NCI-H82 treated with DMSO at 0.1 percent for 48 hours (cell line): ENCODE results near the gene NR2F1.
"Not testable (repeated sequence)": the region's sequence is repeated elsewhere in the genome, so short reads cannot be mapped to it uniquely, and the experiment has no call there.

Experiments used
- DNase-seq: peaks from one replicate; lab custom pipeline; 2025; ENCODE audit not compliant: unreplicated experiment; lab: John Stamatoyannopoulos, UW

NR2F1 gene

GRCh38 chr5:93582677-93583438 is at the start of gene NR2F1:
NR2F1 (plus strand) TSS chr5:93583222; CDS start chr5:93585024, 1,802 bp downstream.
- peak; percentile 33 for DNase-seq

DNA sequence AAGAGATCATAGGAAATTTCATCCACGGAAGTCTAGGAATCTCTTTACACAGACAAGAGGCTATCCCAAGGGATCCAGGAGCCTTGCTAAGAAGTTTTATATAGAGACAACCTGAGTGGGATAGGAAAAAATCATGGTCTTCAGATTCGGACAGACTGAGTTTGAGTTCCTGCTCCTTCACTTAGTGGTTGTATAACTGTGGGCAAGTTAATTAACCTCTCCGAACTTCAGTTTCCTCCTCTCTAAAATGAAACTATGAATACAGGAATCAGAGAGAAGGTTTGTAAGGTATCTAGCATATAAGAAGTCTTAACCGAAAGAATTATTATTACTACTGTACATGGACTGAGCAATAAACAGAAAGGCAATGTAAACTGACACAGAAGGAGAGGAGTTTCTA is 37.1 kb upstream of the NR2F1 start:
- no peak for DNase-seq

DNA sequence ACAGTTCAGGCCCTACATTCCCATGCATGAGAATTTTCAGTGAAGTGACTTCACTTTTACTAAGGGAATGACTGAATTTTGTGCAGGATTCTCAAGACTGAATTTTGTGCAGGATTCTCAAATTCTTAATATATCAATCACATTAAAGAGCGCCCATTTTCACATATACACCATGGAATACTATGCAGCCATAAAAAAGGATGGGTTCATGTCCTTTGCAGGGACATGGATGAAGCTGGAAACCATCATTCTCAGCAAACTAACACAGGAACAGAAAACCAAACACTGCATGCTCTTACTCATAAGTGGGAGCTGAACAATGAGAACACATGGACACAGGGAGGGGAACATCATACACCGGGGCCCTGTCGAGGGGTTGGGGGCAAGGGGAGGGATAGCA is 33.4 kb upstream of the NR2F1 start:
- not testable (repeated sequence) for DNase-seq

- no peak for DNase-seq
These were observed 25.9 kb upstream of the NR2F1 start for GRCh38 chr5:93557021-93557604.

DNA sequence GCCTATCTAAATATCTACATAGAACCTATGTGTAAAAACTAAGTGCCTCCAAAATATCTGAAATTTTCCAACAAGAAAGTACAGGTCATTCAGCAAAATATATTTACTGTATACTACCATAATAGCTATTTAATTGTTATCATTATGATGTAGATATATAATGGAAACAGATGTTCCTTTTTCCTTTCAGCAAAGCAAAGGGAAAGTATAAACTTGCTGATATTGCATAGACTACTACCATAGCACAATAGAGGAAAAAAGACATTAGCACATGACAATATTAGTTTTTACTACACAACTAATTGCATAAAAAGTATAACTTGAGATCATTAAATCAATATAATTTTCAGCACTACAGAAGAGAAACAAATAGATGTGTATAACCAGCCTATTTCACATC is 16.9 kb upstream of the NR2F1 start:
- no peak for DNase-seq

GRCh38 chr5:93567424-93567823 is 15.6 kb upstream of the NR2F1 start:
- DNase-seq = no peak

DNA sequence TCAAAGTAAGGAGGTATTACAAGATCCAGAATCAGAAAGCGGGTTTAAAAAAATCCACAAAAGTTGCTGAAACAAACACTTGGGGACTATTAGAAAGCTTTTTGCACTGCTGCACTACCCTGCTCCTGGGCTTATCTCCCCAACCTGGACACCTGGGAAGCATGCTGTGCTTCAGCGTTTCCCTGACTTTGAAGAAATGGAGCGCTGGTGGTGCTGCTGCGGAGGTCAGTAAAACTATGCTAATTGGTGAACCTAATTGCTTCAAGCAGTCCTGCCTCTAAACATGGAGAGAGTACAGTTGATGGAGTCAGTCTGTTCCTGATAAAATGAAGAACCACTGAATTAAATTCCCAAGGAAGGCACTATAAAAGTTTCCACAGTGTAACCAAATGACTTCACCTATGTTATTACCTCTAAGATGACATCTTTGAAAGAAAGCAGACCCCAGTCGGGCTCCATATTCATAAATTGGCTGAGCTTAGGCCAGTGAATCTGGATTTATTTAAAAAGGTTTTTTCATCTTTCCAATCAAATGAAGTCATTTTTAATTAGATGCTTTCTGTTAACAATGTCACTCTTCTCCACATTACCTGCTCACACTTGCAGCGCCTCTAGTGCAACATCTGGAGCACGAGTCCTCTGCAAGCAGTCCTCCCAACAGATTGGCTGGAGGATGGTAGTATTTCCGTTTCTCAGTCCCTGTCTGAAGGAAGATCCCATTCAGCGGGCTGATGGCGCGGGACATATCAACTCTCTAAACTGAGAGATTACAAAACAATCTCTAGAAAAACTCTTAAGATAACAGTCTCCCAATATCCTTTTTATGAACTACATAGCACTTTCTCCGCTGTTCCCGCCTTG is 13.5 kb upstream of the NR2F1 start:
- DNase-seq = no peak

DNA sequence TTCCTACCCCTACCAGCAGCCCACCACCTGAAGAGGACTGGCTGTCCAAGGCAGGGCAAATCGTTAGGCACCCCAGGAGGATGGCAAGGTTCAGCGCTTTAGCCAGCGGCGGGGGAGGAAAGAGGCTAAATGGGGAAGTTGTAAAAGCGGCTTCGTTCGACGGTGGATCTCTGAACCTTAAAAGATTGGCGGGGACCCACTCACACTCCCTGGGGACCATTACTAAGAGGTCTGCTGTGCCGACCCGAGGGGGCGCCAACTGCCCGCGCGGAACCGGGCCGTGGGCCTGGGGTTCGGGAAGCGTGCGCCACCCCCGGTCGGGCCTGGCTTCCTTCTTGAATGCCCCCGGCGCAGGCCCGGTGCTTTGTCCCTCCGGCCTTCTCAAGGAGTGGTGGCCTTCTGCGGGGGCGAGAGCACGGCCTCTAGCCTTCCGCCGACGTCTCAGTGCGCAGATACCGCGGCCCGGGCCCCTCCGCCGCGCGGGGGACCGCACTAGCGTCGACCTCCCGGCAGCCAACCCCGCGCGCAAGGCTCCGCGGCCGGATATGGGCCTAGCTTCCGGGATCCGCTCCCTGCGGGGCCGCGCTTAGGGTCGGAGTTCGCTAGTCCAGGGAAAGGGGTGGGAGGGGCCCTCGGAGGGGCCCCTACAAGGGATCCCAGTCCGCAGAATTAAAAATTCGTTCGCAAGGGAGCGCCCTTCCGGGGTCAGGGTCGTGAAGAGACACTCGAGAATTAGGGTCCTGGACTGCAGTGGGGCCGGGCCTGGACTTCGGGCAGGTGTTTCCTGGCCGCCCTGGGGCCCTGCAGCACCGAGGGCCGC is 12.5 kb upstream of the NR2F1 start:
- no peak for DNase-seq

DNA sequence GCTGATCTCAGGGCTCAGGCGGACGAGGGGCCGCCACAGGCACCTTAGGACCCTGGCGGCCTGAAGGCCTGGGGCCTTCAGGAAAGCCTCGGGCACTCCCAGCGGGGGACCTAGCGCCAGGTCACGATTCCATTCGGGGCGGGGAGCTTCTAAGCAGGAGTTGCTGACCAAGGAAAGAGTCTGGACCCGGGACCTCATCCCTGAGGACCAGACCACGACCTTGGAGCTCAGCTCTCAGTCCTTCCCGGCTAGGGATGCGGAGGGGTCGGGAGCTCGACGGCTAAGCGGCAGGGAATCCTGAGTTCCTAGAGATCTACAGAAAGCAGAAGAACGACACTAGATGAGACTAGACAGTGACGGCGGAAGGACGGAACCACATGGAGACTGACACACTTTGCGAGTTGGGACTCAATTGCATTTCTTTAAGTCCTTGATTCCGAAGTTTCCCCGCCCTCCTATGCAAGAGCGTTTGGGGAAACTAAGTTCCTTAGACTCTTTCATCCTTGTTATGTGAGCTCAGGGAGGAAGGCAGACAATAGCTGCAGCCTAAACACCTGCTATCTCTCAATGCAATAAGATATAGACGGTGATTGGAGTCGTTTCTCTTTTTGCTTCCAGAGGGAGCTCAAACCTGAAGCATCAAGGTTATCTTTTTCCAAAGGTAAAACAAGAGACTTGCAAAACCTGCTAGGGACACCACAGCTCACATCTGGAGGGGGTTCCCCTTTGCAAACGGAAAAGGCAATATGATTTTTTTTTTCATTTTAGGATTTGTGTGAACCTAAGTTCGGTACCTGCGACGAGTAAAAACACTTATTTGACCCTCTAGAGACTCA is 11.7 kb upstream of the NR2F1 start:
- DNase-seq = no peak

- no peak for DNase-seq
These were observed 10.9 kb upstream of the NR2F1 start for GRCh38 chr5:93572101-93572607.

DNA sequence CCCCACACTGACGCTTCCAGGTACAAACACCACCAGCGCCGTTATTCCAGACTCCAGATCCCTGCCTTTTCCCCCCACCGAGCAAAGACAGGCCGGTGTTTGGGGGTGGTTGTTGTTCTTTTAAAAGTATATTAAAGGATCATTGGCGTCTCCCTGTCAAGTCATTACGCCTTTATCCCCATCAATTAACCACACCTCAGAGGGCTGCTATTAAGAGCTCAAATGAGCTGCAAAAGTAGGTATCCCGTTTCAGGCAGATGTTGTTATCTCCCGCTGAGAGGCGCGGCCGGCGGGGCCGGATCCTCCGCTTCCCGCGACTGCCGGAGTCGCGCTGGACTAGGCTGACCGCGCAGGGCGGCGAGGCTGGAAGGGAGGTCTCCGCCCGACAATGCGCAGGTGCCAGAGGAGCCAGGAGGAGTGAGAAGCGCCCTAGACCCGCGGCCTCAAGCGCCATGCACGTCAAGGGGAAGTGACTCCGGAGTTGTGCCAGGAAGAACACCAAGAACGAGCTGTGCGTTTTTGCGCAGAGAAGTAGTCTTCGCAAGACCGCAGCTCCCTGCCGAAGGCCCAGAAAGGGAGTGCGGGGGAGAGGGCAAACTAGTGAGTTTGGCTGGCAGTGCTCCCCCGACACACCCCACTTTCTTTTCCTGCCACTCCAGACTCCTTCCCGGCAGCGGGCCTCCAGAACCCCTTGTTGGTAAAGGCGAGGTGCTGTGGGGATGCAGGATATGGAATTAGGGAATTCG is 10.2 kb upstream of the NR2F1 start:
- DNase-seq = peak; percentile 85

DNA sequence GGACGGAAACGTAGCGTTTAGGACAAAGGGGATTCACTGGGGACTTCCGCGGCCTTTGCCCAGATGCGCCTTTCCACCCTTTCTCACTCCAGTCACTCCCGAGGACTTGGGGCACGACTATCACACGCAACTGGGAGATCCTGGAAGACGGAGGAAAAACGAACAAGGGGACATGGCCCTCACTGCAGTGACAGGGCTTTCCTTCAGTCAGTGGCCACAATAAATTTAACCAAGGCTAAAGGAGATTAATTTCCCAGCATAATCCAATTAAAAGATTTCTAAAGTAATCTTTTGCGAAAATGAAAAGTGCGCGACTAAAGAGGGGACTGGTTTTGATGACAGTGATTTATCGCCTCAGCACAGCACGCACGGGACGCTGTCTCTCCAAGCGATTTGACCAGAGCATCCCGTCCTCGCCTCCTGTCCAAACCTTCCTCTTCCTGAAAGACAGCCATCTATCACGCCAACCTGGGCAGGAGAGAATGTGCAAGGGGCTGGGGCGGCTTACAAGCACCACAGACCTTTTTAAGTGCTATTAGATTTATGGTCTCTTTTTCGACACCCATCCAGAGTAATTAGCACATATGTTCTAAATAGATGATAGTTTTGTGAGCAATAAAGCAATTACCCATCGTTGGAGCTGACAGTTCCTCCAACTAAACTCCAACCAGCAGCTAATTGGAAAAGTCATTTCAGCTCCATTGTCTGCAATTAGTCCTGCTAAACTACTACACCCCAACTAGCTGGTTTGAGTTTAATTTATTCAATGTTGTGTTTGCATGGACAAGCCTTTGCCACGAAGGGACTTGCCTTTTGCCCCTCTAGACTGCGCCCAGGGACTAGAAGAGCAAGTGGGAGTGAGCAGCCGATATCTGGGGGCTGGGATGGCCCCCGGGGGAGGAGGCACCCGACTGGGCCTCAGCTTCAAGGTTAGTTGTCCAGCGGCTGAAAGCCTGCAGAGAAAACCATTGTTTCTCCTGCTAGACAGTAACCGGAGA is 9.4 kb upstream of the NR2F1 start:
- DNase-seq = peak; percentile 52

DNA sequence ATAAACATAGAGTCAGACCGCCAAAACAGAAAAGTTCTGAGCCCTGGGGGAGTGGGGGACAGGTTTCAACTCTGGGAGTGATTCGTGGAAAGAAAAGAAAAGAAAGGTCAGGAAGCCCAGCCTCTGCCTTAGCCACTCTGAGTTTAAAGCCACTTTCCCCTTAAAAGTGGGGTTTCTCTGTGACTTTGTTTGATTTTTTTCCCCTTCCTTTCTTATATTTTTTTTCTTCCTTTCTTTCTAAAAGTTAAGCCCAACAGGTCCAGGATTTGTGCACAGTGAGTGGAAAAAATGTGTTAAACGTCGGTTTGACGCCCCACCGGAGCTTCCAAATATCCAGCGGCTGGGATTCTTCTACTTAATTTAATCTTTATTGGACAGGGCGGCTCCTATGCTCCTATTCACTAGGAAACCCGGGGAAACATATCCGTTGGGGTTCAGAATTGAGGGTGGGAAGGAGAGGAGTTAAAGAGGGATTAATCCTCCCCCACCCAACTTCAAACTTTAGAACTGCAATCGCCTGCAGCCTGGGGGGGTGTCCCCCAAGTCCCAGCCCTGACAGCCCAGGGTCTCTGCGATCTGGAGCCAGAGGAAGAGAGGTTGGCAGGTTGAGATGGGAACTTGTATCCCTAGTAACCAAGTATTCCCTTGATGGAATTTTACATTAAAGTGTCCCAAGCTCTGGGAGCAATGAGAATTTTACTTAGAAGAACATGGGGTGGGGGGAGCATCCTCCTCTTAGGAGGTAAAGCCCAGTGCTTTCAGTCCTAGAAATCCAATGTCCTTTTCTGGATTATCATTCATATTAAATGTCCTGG is 8.3 kb upstream of the NR2F1 start:
- no peak for DNase-seq

GRCh38 chr5:93575461-93576414 is 7.3 kb upstream of the NR2F1 start:
- DNase-seq = no peak

DNA sequence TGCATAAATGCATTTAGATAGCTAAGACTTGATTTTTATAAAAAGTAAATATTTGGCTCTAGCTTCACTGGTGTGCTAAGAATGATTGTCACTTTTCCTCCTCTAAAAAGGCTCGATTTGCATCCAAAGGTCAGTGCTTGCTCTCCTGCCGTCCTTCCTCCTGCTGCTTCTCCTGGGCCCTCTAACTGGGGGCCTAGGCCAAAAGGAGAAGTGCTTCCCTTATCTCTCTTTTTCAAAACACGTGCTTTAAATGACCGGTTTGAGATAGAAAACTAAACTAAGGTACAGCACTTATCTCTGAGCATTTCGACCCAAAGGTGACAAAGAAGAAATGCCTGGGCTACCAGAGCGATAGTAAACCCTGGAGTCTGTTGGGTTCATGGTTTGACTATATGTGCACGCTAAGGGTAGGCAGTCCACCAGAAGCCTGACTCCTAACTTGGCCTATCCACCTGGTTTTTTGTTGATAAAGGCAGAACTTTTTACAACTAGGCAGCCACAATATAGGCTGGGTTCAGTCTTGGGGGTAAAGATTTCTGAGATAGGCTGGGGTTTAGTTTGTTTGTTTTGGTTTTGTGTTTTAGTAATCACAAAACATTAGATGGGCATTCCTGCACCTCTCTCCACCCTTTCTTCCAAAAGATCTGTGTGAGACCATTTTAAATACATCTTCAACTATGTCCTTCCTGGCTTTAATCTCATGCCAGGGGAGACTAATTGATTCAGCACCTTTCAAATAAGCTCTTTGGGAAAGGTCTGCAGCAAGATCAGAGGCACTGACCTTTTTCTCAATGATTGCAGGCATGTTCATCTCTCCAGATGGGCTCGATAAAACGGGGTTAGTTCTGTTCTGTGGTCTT is 5.8 kb upstream of the NR2F1 start:
- no peak for DNase-seq
